Lung (tissue), 12 donors: ENCODE measurements around the gene CASZ1. TPM values are rescaled to one million over a fixed set of nuclear protein-coding genes. Genes with fewer than 3 reads are reported as not detected.

Experiments used
- ATAC-seq: fragments of 200-7000 bp; cut with Tn5 transposase; one replicate; pipeline ENCODE4 v1.9.1; 2020; ENCODE audit warnings: moderate number of reproducible peaks; ENCODE audit not compliant: insufficient read depth, low FRiP score
- DNase-seq, 3 donors: peaks; one replicate each; pipeline ENCODE4 v3.0.0-alpha.2; 2013 to 2017
- H3K27ac ChIP-seq, 2 donors: one replicate each; pipeline ENCODE4 v1.5.1; 2013; ENCODE audit warnings: mild to moderate bottlenecking in 2 of 2, moderate library complexity in 2 of 2, control low read depth in 1 of 2, inconsistent platforms in 1 of 2, low read depth in 1 of 2, low read length in 1 of 2
- H3K27me3 ChIP-seq, 3 donors: one replicate each; pipeline ENCODE4 v1.5.1; 2013; ENCODE audit warnings: low read length in 2 of 3; ENCODE audit not compliant: control insufficient read depth in 3 of 3, insufficient read depth in 3 of 3
- H3K36me3 ChIP-seq, 4 donors: one replicate each; pipeline ENCODE4 v1.5.1; 2013; ENCODE audit warnings: low read length in 4 of 4, mild to moderate bottlenecking in 1 of 4, moderate library complexity in 1 of 4; ENCODE audit not compliant: control insufficient read depth in 4 of 4, insufficient read depth in 4 of 4
- H3K4me1 ChIP-seq, 5 donors: one replicate each; pipeline ENCODE4 v1.5.1; 2013; ENCODE audit warnings: low read length in 5 of 5, mild to moderate bottlenecking in 2 of 5, moderate library complexity in 1 of 5; ENCODE audit not compliant: control insufficient read depth in 5 of 5, insufficient read depth in 5 of 5
- H3K4me3 ChIP-seq: one replicate; pipeline ENCODE4 v1.5.1; 2013; ENCODE audit warnings: mild to moderate bottlenecking, control low read depth, moderate library complexity
- H3K9ac ChIP-seq, 2 donors: one replicate each; pipeline ENCODE4 v1.5.1; 2013; ENCODE audit warnings: low read length in 2 of 2, control low read depth in 1 of 2; ENCODE audit not compliant: insufficient read depth in 1 of 2
- H3K9me3 ChIP-seq, 4 donors: one replicate each; pipeline ENCODE4 v1.5.1; 2013; ENCODE audit warnings: low read length in 3 of 4, mild to moderate bottlenecking in 1 of 4, moderate library complexity in 1 of 4; ENCODE audit not compliant: control insufficient read depth in 4 of 4, insufficient read depth in 3 of 4
- CTCF ChIP-seq: IDR thresholded peaks from 2 replicates; pipeline ENCODE4 v1.5.1; 2012; ENCODE audit warnings: mild to moderate bottlenecking; ENCODE audit errors: control extremely low read depth, extremely low read depth
- WGBS, 2 donors: extraction: QIAGEN DNeasy Blood & Tissue Kit; methylation state at CpG; one replicate each; pipeline ENCODE4 v1.1.7; 2013; 5-methylcytosine and 5-hydroxymethylcytosine counted together
- polyA plus RNA-seq, 2 donors: library from polyadenylated mRNA; stranded (reverse); fragments of 200-250 nt; gene quantifications; one replicate each; pipeline ENCODE4 v1.2.1, GENCODE V29; 2013
- total RNA-seq, 2 donors: library from RNA; depleted of rRNA in 1 of 2; stranded (reverse); fragments of >200 nt in 1 of 2; gene quantifications; one replicate each; pipeline ENCODE4 v1.2.1, GENCODE V29; 2014 to 2021
- donor health status: control.
- donor health status: control.
- donor health status: Bipolar disorder and iron deficiency.
- donor health status: healthy.
- donor health status: DM: yes; HTN: yes; CAD: no.

Gene CASZ1
- total and polyA plus RNA-seq, 4 donors: 10.3 to 69.9 (median 40.5) TPM

GRCh38 chr1:10765734-10766478 is 30.5 kb downstream of the CASZ1 start:
- peak; percentile 56 to 77 (median 64) for DNase-seq
- H3K4me3 ChIP-seq: no peak overlapping the region
- H3K9ac ChIP-seq: no peak overlapping the region
- H3K4me1 ChIP-seq: peaks cover 2 to 35% (median 24%) of the 10 kb centered on the region in 5 donors
- WGBS, 2 donors: 46 to 66% methylated on average over 17 of the region's 17 CpGs
- ATAC-seq: no peak
- peak overlapping the region; percentile 26 to 52 for H3K27ac ChIP-seq
- H3K36me3 ChIP-seq: no peaks in the 10 kb centered on the region
- H3K27me3 ChIP-seq: no peaks in the 10 kb centered on the region
- TF ChIP-seq CTCF: no peak
- no peaks in the 10 kb centered on the region for H3K9me3 ChIP-seq

GRCh38 chr1:10765304-10765703 is 31.1 kb downstream of the CASZ1 start:
- TF ChIP-seq CTCF: no peak
- no peak overlapping the region for H3K4me3 ChIP-seq
- peaks cover 2 to 36% (median 21%) of the 10 kb centered on the region in 5 donors for H3K4me1 ChIP-seq
- H3K9me3 ChIP-seq: no peaks in the 10 kb centered on the region
- WGBS, 2 donors: 74 to 79% methylated on average over 15 of the region's 15 CpGs
- no peaks in the 10 kb centered on the region for H3K36me3 ChIP-seq
- no peaks in the 10 kb centered on the region for H3K27me3 ChIP-seq
- DNase-seq: no peak
- peak overlapping the region in 1 of 2 donors; percentile 52 for H3K27ac ChIP-seq
- H3K9ac ChIP-seq: no peak overlapping the region
- no peak for ATAC-seq

- Histone ChIP-seq H3K27me3 (no peaks in the 10 kb centered on the region), H3K9me3 (no peaks in the 10 kb centered on the region), H3K27ac (peak overlapping the region in 1 of 2 donors; percentile 5), H3K9ac (no peak overlapping the region), H3K4me3 (no peak overlapping the region), H3K4me1 (peaks cover 2 to 36% (median 21%) of the 10 kb centered on the region in 5 donors), H3K36me3 (no peaks in the 10 kb centered on the region)
- no peak for TF ChIP-seq CTCF
- 94 to 96% methylated on average over 6 of the region's 6 CpGs for WGBS, 2 donors
- DNase-seq (no peak), ATAC-seq (no peak)
Observed at GRCh38 chr1:10764296-10764798, 32.1 kb downstream of the CASZ1 start.
